HepG2 (cell line): Measurements from ENCODE around the gene HORMAD2. TPM values are rescaled to one million over a fixed set of nuclear protein-coding genes. Genes with fewer than 3 reads are reported as not detected.
A peak's percentile ranks its signal among the peaks of the same experiment; 100 is the strongest.

Experiments used
- ARNT2 ChIP-seq: sonication (generic); formaldehyde crosslinking; IDR thresholded peaks from 2 replicates; pipeline ENCODE4 v1.8.0; 2022; ENCODE audit warnings: mild to moderate bottlenecking, low read depth, missing genetic modification reagents, moderate library complexity
- ESRRA ChIP-seq: sonication (generic); formaldehyde crosslinking; IDR thresholded peaks from 2 replicates; pipeline ENCODE4 v1.5.1; 2020; ENCODE audit warnings: mild to moderate bottlenecking, low read depth, missing genetic modification reagents
- HOXA7 ChIP-seq: sonication (generic); formaldehyde crosslinking; IDR thresholded peaks from 2 replicates; pipeline ENCODE4 v1.8.1; 2022; ENCODE audit warnings: mild to moderate bottlenecking, missing genetic modification reagents, moderate library complexity
- MLXIP ChIP-seq: sonication (generic); formaldehyde crosslinking; IDR thresholded peaks from 2 replicates; pipeline ENCODE4 v1.9.0; 2021; ENCODE audit warnings: missing genetic modification reagents, borderline replicate concordance
- SIN3B ChIP-seq: fragments of 150-350 bp; IDR thresholded peaks from 2 replicates; pipeline ENCODE4 v1.6.1; 2014; ENCODE audit warnings: low read length
- SNAI1 ChIP-seq: sonication (generic); formaldehyde crosslinking; IDR thresholded peaks from 2 replicates; pipeline ENCODE4 v1.5.0; 2020; ENCODE audit warnings: mild to moderate bottlenecking, missing genetic modification reagents, borderline replicate concordance
- SNAPC2 ChIP-seq: sonication (generic); formaldehyde crosslinking; IDR thresholded peaks from 2 replicates; pipeline ENCODE4 v1.8.1; 2022; ENCODE audit warnings: mild to moderate bottlenecking, missing genetic modification reagents
- UBTF ChIP-seq: sonication (generic); formaldehyde crosslinking; IDR thresholded peaks from 2 replicates; pipeline ENCODE4 v1.4.0; 2020; ENCODE audit warnings: mild to moderate bottlenecking, missing genetic modification reagents
- ZNF670 ChIP-seq: sonication (generic); formaldehyde crosslinking; IDR thresholded peaks from 2 replicates; pipeline ENCODE4 v1.8.0; 2022; ENCODE audit warnings: mild to moderate bottlenecking, missing genetic modification reagents, borderline replicate concordance
- ZNF704 ChIP-seq: sonication (generic); formaldehyde crosslinking; IDR thresholded peaks from 2 replicates; pipeline ENCODE4 v1.8.1; 2023; ENCODE audit warnings: mild to moderate bottlenecking, inconsistent platforms, moderate library complexity, missing genetic modification reagents, borderline replicate concordance
- polyA plus RNA-seq, 8 experiments: library from polyadenylated mRNA; depleted of rRNA in 3 of 8; stranded (reverse) in 7 of 8; unstranded in 1 of 8; fragments of >200 nt; fragmentation: Illumina TruSeq in 4 of 8; extraction: Trizol in 4 of 8; gene quantifications; 2 replicates each; pipeline versions ENCODE4 v1.2.1 to v1.2.3, GENCODE V29; 2011 to 2016; ENCODE audit warnings: low read depth in 4 of 8, missing spikeins in 1 of 8, mixed read lengths in 1 of 8; ENCODE audit not compliant: insufficient read depth in 1 of 8
- total RNA-seq, 5 experiments: library from RNA; depleted of rRNA; stranded (reverse); fragments of >200 nt; fragmentation: Illumina TruSeq; extraction: Trizol; gene quantifications; 2 replicates each; pipeline ENCODE4 v1.2.3, GENCODE V29; 2016; ENCODE audit warnings: low read depth in 1 of 5
- TF ChIP-seq, protein P1 (sequence below): sonication (generic); formaldehyde crosslinking; IDR thresholded peaks from 2 replicates; pipeline ENCODE4 v1.5.0; 2020; ENCODE audit warnings: mild to moderate bottlenecking, missing genetic modification reagents, borderline replicate concordance

HORMAD2 gene
- total and polyA plus RNA-seq, 2 of the 13 experiments (the other 11 are each of a cell fraction or from before 2014, with no cell fraction given): not detected

GRCh38 chr22:30210235-30210909 is 130.1 kb downstream of the HORMAD2 start (continued):
- 0 out of 2 replicates have a peak, but pooled peaks have one; percentile 32 for TF ChIP-seq ZNF704 (CRISPR knock-in tag)
- no peak for TF ChIP-seq ARNT2 (CRISPR knock-in tag)
- TF ChIP-seq SNAI1 (CRISPR knock-in tag): no peak
- TF ChIP-seq HOXA7 (CRISPR knock-in tag): no peak
- TF ChIP-seq ESRRA (CRISPR knock-in tag): no peak
- no peak for TF ChIP-seq MLXIP
- peak; percentile 65 for TF ChIP-seq UBTF
- TF ChIP-seq ZNF670 (CRISPR knock-in tag): no peak
- TF ChIP-seq, protein P1, sequence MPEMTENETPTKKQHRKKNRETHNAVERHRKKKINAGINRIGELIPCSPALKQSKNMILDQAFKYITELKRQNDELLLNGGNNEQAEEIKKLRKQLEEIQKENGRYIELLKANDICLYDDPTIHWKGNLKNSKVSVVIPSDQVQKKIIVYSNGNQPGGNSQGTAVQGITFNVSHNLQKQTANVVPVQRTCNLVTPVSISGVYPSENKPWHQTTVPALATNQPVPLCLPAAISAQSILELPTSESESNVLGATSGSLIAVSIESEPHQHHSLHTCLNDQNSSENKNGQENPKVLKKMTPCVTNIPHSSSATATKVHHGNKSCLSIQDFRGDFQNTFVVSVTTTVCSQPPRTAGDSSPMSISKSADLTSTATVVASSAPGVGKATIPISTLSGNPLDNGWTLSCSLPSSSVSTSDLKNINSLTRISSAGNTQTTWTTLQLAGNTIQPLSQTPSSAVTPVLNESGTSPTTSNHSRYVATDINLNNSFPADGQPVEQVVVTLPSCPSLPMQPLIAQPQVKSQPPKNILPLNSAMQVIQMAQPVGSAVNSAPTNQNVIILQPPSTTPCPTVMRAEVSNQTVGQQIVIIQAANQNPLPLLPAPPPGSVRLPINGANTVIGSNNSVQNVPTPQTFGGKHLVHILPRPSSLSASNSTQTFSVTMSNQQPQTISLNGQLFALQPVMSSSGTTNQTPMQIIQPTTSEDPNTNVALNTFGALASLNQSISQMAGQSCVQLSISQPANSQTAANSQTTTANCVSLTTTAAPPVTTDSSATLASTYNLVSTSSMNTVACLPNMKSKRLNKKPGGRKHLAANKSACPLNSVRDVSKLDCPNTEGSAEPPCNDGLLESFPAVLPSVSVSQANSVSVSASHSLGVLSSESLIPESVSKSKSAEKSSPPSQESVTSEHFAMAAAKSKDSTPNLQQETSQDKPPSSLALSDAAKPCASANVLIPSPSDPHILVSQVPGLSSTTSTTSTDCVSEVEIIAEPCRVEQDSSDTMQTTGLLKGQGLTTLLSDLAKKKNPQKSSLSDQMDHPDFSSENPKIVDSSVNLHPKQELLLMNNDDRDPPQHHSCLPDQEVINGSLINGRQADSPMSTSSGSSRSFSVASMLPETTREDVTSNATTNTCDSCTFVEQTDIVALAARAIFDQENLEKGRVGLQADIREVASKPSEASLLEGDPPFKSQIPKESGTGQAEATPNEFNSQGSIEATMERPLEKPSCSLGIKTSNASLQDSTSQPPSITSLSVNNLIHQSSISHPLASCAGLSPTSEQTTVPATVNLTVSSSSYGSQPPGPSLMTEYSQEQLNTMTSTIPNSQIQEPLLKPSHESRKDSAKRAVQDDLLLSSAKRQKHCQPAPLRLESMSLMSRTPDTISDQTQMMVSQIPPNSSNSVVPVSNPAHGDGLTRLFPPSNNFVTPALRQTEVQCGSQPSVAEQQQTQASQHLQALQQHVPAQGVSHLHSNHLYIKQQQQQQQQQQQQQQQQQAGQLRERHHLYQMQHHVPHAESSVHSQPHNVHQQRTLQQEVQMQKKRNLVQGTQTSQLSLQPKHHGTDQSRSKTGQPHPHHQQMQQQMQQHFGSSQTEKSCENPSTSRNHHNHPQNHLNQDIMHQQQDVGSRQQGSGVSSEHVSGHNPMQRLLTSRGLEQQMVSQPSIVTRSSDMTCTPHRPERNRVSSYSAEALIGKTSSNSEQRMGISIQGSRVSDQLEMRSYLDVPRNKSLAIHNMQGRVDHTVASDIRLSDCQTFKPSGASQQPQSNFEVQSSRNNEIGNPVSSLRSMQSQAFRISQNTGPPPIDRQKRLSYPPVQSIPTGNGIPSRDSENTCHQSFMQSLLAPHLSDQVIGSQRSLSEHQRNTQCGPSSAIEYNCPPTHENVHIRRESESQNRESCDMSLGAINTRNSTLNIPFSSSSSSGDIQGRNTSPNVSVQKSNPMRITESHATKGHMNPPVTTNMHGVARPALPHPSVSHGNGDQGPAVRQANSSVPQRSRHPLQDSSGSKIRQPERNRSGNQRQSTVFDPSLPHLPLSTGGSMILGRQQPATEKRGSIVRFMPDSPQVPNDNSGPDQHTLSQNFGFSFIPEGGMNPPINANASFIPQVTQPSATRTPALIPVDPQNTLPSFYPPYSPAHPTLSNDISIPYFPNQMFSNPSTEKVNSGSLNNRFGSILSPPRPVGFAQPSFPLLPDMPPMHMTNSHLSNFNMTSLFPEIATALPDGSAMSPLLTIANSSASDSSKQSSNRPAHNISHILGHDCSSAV (CRISPR knock-in tag): no peak
- TF ChIP-seq SNAPC2: 0 out of 2 replicates have a peak, but pooled peaks have one; percentile 16
- TF ChIP-seq SIN3B: no peak
